ENCODE results near the gene GSTCD. TPM values are rescaled to one million over a fixed set of nuclear protein-coding genes. Genes with fewer than 3 reads are reported as not detected.

Gene GSTCD
- total RNA-seq, 1 experiment from 2014 or later = 29.0 TPM

DNA sequence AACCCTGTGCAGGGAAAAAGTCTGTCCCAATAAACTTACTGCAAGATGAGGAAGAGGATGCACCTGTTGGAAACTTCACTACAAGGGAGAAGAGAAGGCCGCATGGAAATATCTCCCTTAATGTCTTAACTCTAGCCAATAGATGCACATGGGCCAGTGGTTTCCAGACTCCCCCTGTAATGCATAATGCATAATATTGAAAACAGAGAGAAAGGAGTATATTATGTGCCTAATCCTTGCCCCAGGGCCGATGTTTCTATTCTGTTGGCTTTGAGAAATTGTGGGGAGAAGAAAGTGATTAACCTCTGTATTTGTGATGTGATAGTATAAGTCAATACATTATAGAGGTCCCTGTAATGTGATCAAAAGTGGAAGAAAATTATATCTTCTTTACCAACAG, 37.3 kb upstream of the GSTCD start:
- Histone ChIP-seq H3K4me1 (ENCODE audit: insufficient read depth, low read length, poor library complexity, severe bottlenecking) (no peaks in the 10 kb centered on the region), H3K4me3 (ENCODE audit: low read depth, low read length, poor library complexity, severe bottlenecking) (no peak overlapping the region), H3K36me3 (ENCODE audit: insufficient read depth, low read length, poor library complexity, severe bottlenecking) (no peaks in the 10 kb centered on the region), H3K9me3 (ENCODE audit: low read depth, low read length, poor library complexity, severe bottlenecking) (no peaks in the 10 kb centered on the region), H3K27me3 (replicated peaks; ENCODE audit: insufficient read depth, low read depth, low read length, poor library complexity) (no peaks in the 10 kb centered on the region), H3K27ac (ENCODE audit: low read depth, low read length, poor library complexity, severe bottlenecking) (no peak overlapping the region)
- DNase-seq (ENCODE audit: low spot score) = no peak
- TF ChIP-seq, protein P1, sequence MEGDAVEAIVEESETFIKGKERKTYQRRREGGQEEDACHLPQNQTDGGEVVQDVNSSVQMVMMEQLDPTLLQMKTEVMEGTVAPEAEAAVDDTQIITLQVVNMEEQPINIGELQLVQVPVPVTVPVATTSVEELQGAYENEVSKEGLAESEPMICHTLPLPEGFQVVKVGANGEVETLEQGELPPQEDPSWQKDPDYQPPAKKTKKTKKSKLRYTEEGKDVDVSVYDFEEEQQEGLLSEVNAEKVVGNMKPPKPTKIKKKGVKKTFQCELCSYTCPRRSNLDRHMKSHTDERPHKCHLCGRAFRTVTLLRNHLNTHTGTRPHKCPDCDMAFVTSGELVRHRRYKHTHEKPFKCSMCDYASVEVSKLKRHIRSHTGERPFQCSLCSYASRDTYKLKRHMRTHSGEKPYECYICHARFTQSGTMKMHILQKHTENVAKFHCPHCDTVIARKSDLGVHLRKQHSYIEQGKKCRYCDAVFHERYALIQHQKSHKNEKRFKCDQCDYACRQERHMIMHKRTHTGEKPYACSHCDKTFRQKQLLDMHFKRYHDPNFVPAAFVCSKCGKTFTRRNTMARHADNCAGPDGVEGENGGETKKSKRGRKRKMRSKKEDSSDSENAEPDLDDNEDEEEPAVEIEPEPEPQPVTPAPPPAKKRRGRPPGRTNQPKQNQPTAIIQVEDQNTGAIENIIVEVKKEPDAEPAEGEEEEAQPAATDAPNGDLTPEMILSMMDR (conservative IDR thresholded peaks at IDR 0.05; ENCODE audit: low read depth, low read length) = no peak
- TF ChIP-seq EZH2 (IDR thresholded peaks at IDR 0.05; ENCODE audit: borderline replicate concordance, low read depth, low read length, poor library complexity, severe bottlenecking) = no peak
- ChIA-PET CTCF (no interaction called here), POLR2A (ENCODE audit: low non-redundant PET) (no interaction called here)
- intact Hi-C loops (cut with micrococcal nuclease; ENCODE audit: unreplicated experiment) = no loop called here
- BruUV-seq (replicated peaks) = no TSS peak

DNA sequence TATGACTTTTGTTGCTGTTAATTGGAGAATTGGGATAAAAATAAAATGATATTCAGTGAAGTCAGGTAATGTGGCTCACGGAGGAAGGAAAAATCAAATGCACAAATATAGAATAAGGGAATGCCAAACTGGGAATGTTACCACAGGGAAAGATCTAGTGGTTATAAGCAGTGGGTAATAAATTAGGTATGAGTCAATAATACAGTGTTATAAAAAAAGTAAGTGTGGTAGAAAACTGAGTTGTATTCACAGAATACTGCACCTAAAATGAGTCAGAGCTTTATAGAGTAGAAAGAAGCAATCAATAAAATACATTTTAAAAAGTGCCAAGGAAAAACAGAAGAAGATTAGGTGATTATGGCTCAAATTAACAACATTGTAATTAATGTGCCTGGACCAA, 34.6 kb upstream of the GSTCD start:
- CTCF ChIA-PET = no interaction called here
- Histone ChIP-seq H3K4me3 (ENCODE audit: low read depth, low read length, poor library complexity, severe bottlenecking) (no peak overlapping the region), H3K36me3 (ENCODE audit: insufficient read depth, low read length, poor library complexity, severe bottlenecking) (no peaks in the 10 kb centered on the region), H3K27me3 (replicated peaks; ENCODE audit: insufficient read depth, low read depth, low read length, poor library complexity) (no peaks in the 10 kb centered on the region), H3K4me1 (ENCODE audit: insufficient read depth, low read length, poor library complexity, severe bottlenecking) (no peaks in the 10 kb centered on the region), H3K9me3 (ENCODE audit: low read depth, low read length, poor library complexity, severe bottlenecking) (no peaks in the 10 kb centered on the region), H3K27ac (ENCODE audit: low read depth, low read length, poor library complexity, severe bottlenecking) (no peak overlapping the region)
- no TSS peak for BruUV-seq (replicated peaks)
- TF ChIP-seq, protein P1 (conservative IDR thresholded peaks at IDR 0.05; ENCODE audit: low read depth, low read length) = no peak
- no peak for TF ChIP-seq EZH2 (IDR thresholded peaks at IDR 0.05; ENCODE audit: borderline replicate concordance, low read depth, low read length, poor library complexity, severe bottlenecking)
- intact Hi-C loops (cut with micrococcal nuclease; ENCODE audit: unreplicated experiment) = no loop called here
- DNase-seq (ENCODE audit: low spot score) = no peak
- POLR2A ChIA-PET (ENCODE audit: low non-redundant PET) = no interaction called here

DNA sequence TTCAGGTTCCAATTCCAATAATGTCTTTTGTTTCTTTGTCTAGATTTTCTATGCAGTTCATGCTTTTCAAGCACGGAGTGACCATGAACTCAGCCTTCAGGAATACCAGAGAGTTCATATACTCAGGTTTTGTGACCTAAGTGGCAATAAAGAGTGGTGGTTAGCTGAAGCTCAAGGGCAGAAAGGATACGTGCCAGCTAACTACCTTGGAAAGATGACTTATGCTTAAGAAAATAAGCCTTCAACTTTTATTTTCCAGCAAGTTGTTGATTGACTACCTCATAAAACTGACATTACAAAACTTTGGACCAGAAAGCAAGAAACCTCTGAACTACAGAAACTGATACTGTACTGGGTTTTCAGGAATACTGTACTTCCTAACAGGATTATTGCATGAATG, 30.9 kb upstream of the GSTCD start:
- intact Hi-C loops (cut with micrococcal nuclease; ENCODE audit: unreplicated experiment) = no loop called here
- Histone ChIP-seq H3K4me1 (ENCODE audit: insufficient read depth, low read length, poor library complexity, severe bottlenecking) (peaks cover 2% of the 10 kb centered on the region), H3K27me3 (replicated peaks; ENCODE audit: insufficient read depth, low read depth, low read length, poor library complexity) (no peaks in the 10 kb centered on the region), H3K36me3 (ENCODE audit: insufficient read depth, low read length, poor library complexity, severe bottlenecking) (peaks cover 15% of the 10 kb centered on the region), H3K4me3 (ENCODE audit: low read depth, low read length, poor library complexity, severe bottlenecking) (no peak overlapping the region), H3K9me3 (ENCODE audit: low read depth, low read length, poor library complexity, severe bottlenecking) (no peaks in the 10 kb centered on the region), H3K27ac (ENCODE audit: low read depth, low read length, poor library complexity, severe bottlenecking) (no peak overlapping the region)
- POLR2A ChIA-PET (ENCODE audit: low non-redundant PET) = no interaction called here
- DNase-seq (ENCODE audit: low spot score) = no peak
- no TSS peak for BruUV-seq (replicated peaks)
- CTCF ChIA-PET = no interaction called here
- TF ChIP-seq, protein P1 (conservative IDR thresholded peaks at IDR 0.05; ENCODE audit: low read depth, low read length) = no peak
- TF ChIP-seq EZH2 (IDR thresholded peaks at IDR 0.05; ENCODE audit: borderline replicate concordance, low read depth, low read length, poor library complexity, severe bottlenecking) = no peak
